ENCODE measurements around the gene PRELID3B.

The PRELID3B gene

GRCh38 chr20:59006167-59006863 is 36.3 kb downstream of the PRELID3B start:
- Mint-ChIP-seq H3K27me3 (no peaks in the 10 kb centered on the region), H3K36me3 (peaks cover 52 to 55% of the 10 kb centered on the region in 2 donors), H3K4me1 (peaks cover 65 to 82% of the 10 kb centered on the region in 2 donors), H3K27ac (peak overlapping the region; percentile 100), H3K4me3 (peak overlapping the region; percentile 94), H3K9me3 (no peaks in the 10 kb centered on the region)
- ATAC-seq (replicated peaks) (no peak), DNase-seq (peak; percentile 41)

- no peak for ATAC-seq (replicated peaks)
- H3K4me3 Mint-ChIP-seq = peak overlapping the region; percentile 94
- no peak for DNase-seq
- no peaks in the 10 kb centered on the region for H3K27me3 Mint-ChIP-seq
- peak overlapping the region; percentile 100 for H3K27ac Mint-ChIP-seq
- peaks cover 62 to 84% of the 10 kb centered on the region in 2 donors for H3K4me1 Mint-ChIP-seq
- no peaks in the 10 kb centered on the region for H3K9me3 Mint-ChIP-seq
- peaks cover 56 to 61% of the 10 kb centered on the region in 2 donors for H3K36me3 Mint-ChIP-seq
These were observed 36.9 kb downstream of the PRELID3B start for GRCh38 chr20:59005523-59006166.

GRCh38 chr20:59004763-59005522 is 37.6 kb downstream of the PRELID3B start:
- peak; percentile 69 to 71 for ATAC-seq (replicated peaks)
- no peaks in the 10 kb centered on the region for H3K27me3 Mint-ChIP-seq
- peak overlapping the region; percentile 100 for H3K27ac Mint-ChIP-seq
- peak overlapping the region; percentile 94 for H3K4me3 Mint-ChIP-seq
- no peaks in the 10 kb centered on the region for H3K9me3 Mint-ChIP-seq
- H3K36me3 Mint-ChIP-seq = peaks cover 60 to 66% of the 10 kb centered on the region in 2 donors
- peak; percentile 97 for DNase-seq
- peaks cover 60 to 85% of the 10 kb centered on the region in 2 donors for H3K4me1 Mint-ChIP-seq

GRCh38 chr20:59004493-59004762 is 38.2 kb downstream of the PRELID3B start:
- peaks cover 59 to 85% of the 10 kb centered on the region in 2 donors for H3K4me1 Mint-ChIP-seq
- H3K4me3 Mint-ChIP-seq = peak overlapping the region; percentile 94

GRCh38 chr20:59003836-59004492 is 38.6 kb downstream of the PRELID3B start:
- H3K27me3 Mint-ChIP-seq = no peaks in the 10 kb centered on the region
- H3K9me3 Mint-ChIP-seq = no peaks in the 10 kb centered on the region
- peaks cover 66 to 74% of the 10 kb centered on the region in 2 donors for H3K36me3 Mint-ChIP-seq
- H3K4me3 Mint-ChIP-seq = peak overlapping the region; percentile 94
- peak overlapping the region; percentile 100 for H3K27ac Mint-ChIP-seq
- ATAC-seq (replicated peaks) (peak in 1 of 2 donors; percentile 5), DNase-seq (no peak)
- peaks cover 56 to 85% of the 10 kb centered on the region in 2 donors for H3K4me1 Mint-ChIP-seq

More at GRCh38 chr20:59004493-59004762, 38.2 kb downstream of the PRELID3B start:
- ATAC-seq (replicated peaks) (peak in 1 of 2 donors; percentile 5), DNase-seq (no peak)
- Mint-ChIP-seq H3K36me3 (peaks cover 62 to 70% of the 10 kb centered on the region in 2 donors), H3K27me3 (no peaks in the 10 kb centered on the region), H3K9me3 (no peaks in the 10 kb centered on the region), H3K27ac (peak overlapping the region; percentile 100)

- Mint-ChIP-seq H3K9me3 (no peaks in the 10 kb centered on the region), H3K4me1 (peaks cover 48 to 85% of the 10 kb centered on the region in 2 donors), H3K27ac (peak overlapping the region; percentile 100), H3K4me3 (peak overlapping the region; percentile 94), H3K36me3 (peaks cover 74 to 84% of the 10 kb centered on the region in 2 donors), H3K27me3 (no peaks in the 10 kb centered on the region)
- ATAC-seq (replicated peaks) = no peak
- DNase-seq = no peak
These were observed 39.6 kb downstream of the PRELID3B start for GRCh38 chr20:59002874-59003399.

- Mint-ChIP-seq H3K4me1 (peaks cover 49 to 85% of the 10 kb centered on the region in 2 donors), H3K36me3 (peaks cover 77 to 86% of the 10 kb centered on the region in 2 donors), H3K27me3 (no peaks in the 10 kb centered on the region), H3K9me3 (no peaks in the 10 kb centered on the region), H3K4me3 (peak overlapping the region; percentile 94), H3K27ac (peak overlapping the region; percentile 100)
- DNase-seq (no peak), ATAC-seq (replicated peaks) (no peak)
These were observed 40.2 kb downstream of the PRELID3B start for GRCh38 chr20:59002388-59002787.

- Mint-ChIP-seq H3K9me3 (no peaks in the 10 kb centered on the region), H3K4me1 (peaks cover 50 to 92% of the 10 kb centered on the region in 2 donors), H3K27ac (peak overlapping the region; percentile 100), H3K27me3 (no peaks in the 10 kb centered on the region), H3K36me3 (peaks cover 84 to 93% of the 10 kb centered on the region in 2 donors), H3K4me3 (peak overlapping the region; percentile 66 to 94)
- no peak for ATAC-seq (replicated peaks)
- DNase-seq = no peak
These were observed 41.0 kb downstream of the PRELID3B start for GRCh38 chr20:59001449-59002171.

- peaks cover 55 to 96% of the 10 kb centered on the region in 2 donors for H3K4me1 Mint-ChIP-seq
- H3K9me3 Mint-ChIP-seq = no peaks in the 10 kb centered on the region
- peak overlapping the region in 1 of 2 donors; percentile 66 for H3K4me3 Mint-ChIP-seq
- ATAC-seq (replicated peaks) (no peak), DNase-seq (no peak)
- H3K27me3 Mint-ChIP-seq = no peaks in the 10 kb centered on the region
- peak overlapping the region; percentile 100 for H3K27ac Mint-ChIP-seq
- peaks cover 82 to 94% of the 10 kb centered on the region in 2 donors for H3K36me3 Mint-ChIP-seq
These were observed 41.5 kb downstream of the PRELID3B start for GRCh38 chr20:59001068-59001448.

- H3K27me3 Mint-ChIP-seq = no peaks in the 10 kb centered on the region
- no peak for DNase-seq
- no peaks in the 10 kb centered on the region for H3K9me3 Mint-ChIP-seq
- peak overlapping the region; percentile 37 for H3K27ac Mint-ChIP-seq
- peaks cover 58 to 96% of the 10 kb centered on the region in 2 donors for H3K4me1 Mint-ChIP-seq
- peaks cover 82 to 94% of the 10 kb centered on the region in 2 donors for H3K36me3 Mint-ChIP-seq
- H3K4me3 Mint-ChIP-seq = peak overlapping the region in 1 of 2 donors; percentile 28
- ATAC-seq (replicated peaks) = no peak
These were observed 42.3 kb downstream of the PRELID3B start for GRCh38 chr20:59000326-59000725.

GRCh38 chr20:58998656-58999055 is 43.9 kb downstream of the PRELID3B start:
- Mint-ChIP-seq H3K4me3 (no peak overlapping the region), H3K4me1 (peaks cover 53 to 100% of the 10 kb centered on the region in 2 donors), H3K27ac (peak overlapping the region; percentile 75)

GRCh38 chr20:58997141-58997770 is 45.3 kb downstream of the PRELID3B start:
- Mint-ChIP-seq H3K4me3 (peak overlapping the region; percentile 12 to 53), H3K27me3 (no peaks in the 10 kb centered on the region), H3K27ac (peak overlapping the region; percentile 83), H3K9me3 (no peaks in the 10 kb centered on the region), H3K4me1 (peaks cover 41 to 99% of the 10 kb centered on the region in 2 donors), H3K36me3 (peaks cover 75 to 92% of the 10 kb centered on the region in 2 donors)
- ATAC-seq (replicated peaks) (no peak), DNase-seq (no peak)

More at GRCh38 chr20:58998656-58999055, 43.9 kb downstream of the PRELID3B start:
- H3K27me3 Mint-ChIP-seq = no peaks in the 10 kb centered on the region
- H3K9me3 Mint-ChIP-seq = no peaks in the 10 kb centered on the region
- ATAC-seq (replicated peaks) (no peak), DNase-seq (no peak)
- H3K36me3 Mint-ChIP-seq = peaks cover 80 to 94% of the 10 kb centered on the region in 2 donors

- DNase-seq (no peak), ATAC-seq (replicated peaks) (no peak)
- no peaks in the 10 kb centered on the region for H3K27me3 Mint-ChIP-seq
- peaks cover 72 to 88% of the 10 kb centered on the region in 2 donors for H3K36me3 Mint-ChIP-seq
- peak overlapping the region in 1 of 2 donors; percentile 67 for H3K4me3 Mint-ChIP-seq
- H3K27ac Mint-ChIP-seq = peak overlapping the region; percentile 97
- H3K9me3 Mint-ChIP-seq = no peaks in the 10 kb centered on the region
- peaks cover 34 to 89% of the 10 kb centered on the region in 2 donors for H3K4me1 Mint-ChIP-seq
These were observed 46.4 kb downstream of the PRELID3B start for GRCh38 chr20:58996226-58996611.
